SU-DHL-6 (cell line): ENCODE measurements around the gene XYLT2.

Source experiments
- H2AFZ ChIP-seq: fragments of 200-600 bp; sonication (generic); 2 replicates; pipeline ENCODE4 v1.6.1; 2014; ENCODE audit warnings: low read depth, mild to moderate bottlenecking, moderate library complexity, mixed read lengths, antibody characterized with exemption, low read length; ENCODE audit not compliant: severe bottlenecking
- H3F3A ChIP-seq: fragments of 200-600 bp; shearing (Covaris generic); 2 replicates; pipeline ENCODE4 v1.6.0; 2016; ENCODE audit warnings: antibody characterized with exemption, mild to moderate bottlenecking; ENCODE audit not compliant: insufficient read depth
- H3K27ac ChIP-seq: fragments of 200-600 bp; sonication (generic); 2 replicates; pipeline ENCODE4 v1.5.1; 2016; ENCODE audit warnings: low read depth, mild to moderate bottlenecking, low read length, moderate library complexity, mixed read lengths
- H3K27me3 ChIP-seq: fragments of 200-600 bp; sonication (generic), shearing (Covaris generic); 2 replicates; pipeline ENCODE4 v1.6.0; 2014; ENCODE audit warnings: mild to moderate bottlenecking, low read length
- H3K36me3 ChIP-seq: fragments of 200-600 bp; sonication (generic); 2 replicates; pipeline ENCODE4 v1.6.1; 2014; ENCODE audit warnings: mild to moderate bottlenecking, low read length, mixed read lengths
- H3K4me2 ChIP-seq: fragments of 300-600, 200-600 bp; shearing (Covaris generic), sonication (generic); 2 replicates; pipeline ENCODE4 v1.6.0; 2014; ENCODE audit warnings: low read length, low read depth, mild to moderate bottlenecking; ENCODE audit not compliant: poor library complexity, severe bottlenecking
- H3K4me3 ChIP-seq: fragments of 200-600 bp; sonication (generic); 2 replicates; pipeline ENCODE4 v1.5.1; 2014; ENCODE audit warnings: antibody characterized with exemption, low read length, mild to moderate bottlenecking, mixed read lengths; ENCODE audit not compliant: insufficient read depth, poor library complexity, severe bottlenecking
- H3K79me2 ChIP-seq: fragments of 200-600 bp; sonication (generic); 2 replicates; pipeline ENCODE4 v1.6.1; 2014; ENCODE audit warnings: mild to moderate bottlenecking, low read length, moderate library complexity; ENCODE audit not compliant: insufficient read depth
- H3K9ac ChIP-seq: fragments of 200-600 bp; sonication (generic); 2 replicates; pipeline ENCODE4 v1.7.0; 2014; ENCODE audit warnings: mild to moderate bottlenecking, low read length
- H3K9me2 ChIP-seq: fragments of 200-600 bp; sonication (generic); replicated peaks from 2 replicates; pipeline ENCODE4 v1.6.1; 2014; ENCODE audit warnings: low read length; ENCODE audit not compliant: insufficient read depth
- H3K9me3 ChIP-seq: fragments of 200-600 bp; sonication (generic); 2 replicates; pipeline ENCODE4 v1.6.1; 2014; ENCODE audit warnings: low read length, mixed read lengths; ENCODE audit not compliant: insufficient read depth
- H4K20me1 ChIP-seq: fragments of 200-600 bp; sonication (generic); 2 replicates; pipeline ENCODE4 v1.6.1; 2014; ENCODE audit warnings: low read depth, mild to moderate bottlenecking, antibody characterized with exemption, low read length, moderate library complexity, mixed read lengths
- EZH2phosphoT487 ChIP-seq: fragments of 200-600 bp; sonication (generic), shearing (Covaris generic); conservative IDR thresholded peaks from 2 replicates; pipeline ENCODE4 v1.6.1; 2018; ENCODE audit warnings: mild to moderate bottlenecking, antibody characterized with exemption, low read length, moderate library complexity, mixed read lengths
- TF ChIP-seq, protein P1 (sequence below): fragments of 200-600 bp; sonication (generic); IDR thresholded peaks from one replicate; pipeline ENCODE4 v1.5.1; 2017; ENCODE audit warnings: antibody characterized with exemption, mild to moderate bottlenecking, low read length, moderate library complexity; ENCODE audit not compliant: insufficient read depth, poor library complexity, severe bottlenecking

The XYLT2 gene

DNA sequence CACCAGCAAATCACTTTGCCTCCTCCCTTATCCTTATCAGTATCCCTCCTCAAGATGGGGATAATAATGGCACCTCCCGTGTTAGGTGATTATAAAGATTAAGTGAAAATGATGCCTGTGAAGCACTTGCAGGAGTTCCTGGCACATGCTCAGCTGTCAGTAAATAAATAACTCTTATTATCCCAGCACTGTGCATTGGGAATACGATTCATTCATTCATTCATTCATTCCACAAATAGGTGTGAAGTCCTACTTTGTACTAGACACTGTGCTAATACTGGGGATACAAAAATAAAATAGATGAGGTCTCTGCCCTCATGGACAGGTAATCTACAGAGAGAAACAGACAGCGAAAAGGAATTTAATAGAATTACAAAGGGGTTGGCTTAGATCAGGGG, 2.0 kb downstream of the XYLT2 start:
- Histone ChIP-seq H3K9me2 (no peaks in the 10 kb centered on the region), H3K4me3 (no peak overlapping the region), H3K4me2 (no peak overlapping the region), H3K27me3 (no peaks in the 10 kb centered on the region), H3K9me3 (no peaks in the 10 kb centered on the region), H3F3A (no peaks in the 10 kb centered on the region), H3K79me2 (0 out of 2 replicates have a peak, but pooled peaks cover 8% of the 10 kb centered on the region), H3K36me3 (no peaks in the 10 kb centered on the region), H3K9ac (no peak overlapping the region), H4K20me1 (no peaks in the 10 kb centered on the region), H2AFZ (no peak overlapping the region), H3K27ac (no peak overlapping the region)
- TF ChIP-seq, protein P1, sequence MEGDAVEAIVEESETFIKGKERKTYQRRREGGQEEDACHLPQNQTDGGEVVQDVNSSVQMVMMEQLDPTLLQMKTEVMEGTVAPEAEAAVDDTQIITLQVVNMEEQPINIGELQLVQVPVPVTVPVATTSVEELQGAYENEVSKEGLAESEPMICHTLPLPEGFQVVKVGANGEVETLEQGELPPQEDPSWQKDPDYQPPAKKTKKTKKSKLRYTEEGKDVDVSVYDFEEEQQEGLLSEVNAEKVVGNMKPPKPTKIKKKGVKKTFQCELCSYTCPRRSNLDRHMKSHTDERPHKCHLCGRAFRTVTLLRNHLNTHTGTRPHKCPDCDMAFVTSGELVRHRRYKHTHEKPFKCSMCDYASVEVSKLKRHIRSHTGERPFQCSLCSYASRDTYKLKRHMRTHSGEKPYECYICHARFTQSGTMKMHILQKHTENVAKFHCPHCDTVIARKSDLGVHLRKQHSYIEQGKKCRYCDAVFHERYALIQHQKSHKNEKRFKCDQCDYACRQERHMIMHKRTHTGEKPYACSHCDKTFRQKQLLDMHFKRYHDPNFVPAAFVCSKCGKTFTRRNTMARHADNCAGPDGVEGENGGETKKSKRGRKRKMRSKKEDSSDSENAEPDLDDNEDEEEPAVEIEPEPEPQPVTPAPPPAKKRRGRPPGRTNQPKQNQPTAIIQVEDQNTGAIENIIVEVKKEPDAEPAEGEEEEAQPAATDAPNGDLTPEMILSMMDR: no peak
- no peak for TF ChIP-seq EZH2phosphoT487

DNA sequence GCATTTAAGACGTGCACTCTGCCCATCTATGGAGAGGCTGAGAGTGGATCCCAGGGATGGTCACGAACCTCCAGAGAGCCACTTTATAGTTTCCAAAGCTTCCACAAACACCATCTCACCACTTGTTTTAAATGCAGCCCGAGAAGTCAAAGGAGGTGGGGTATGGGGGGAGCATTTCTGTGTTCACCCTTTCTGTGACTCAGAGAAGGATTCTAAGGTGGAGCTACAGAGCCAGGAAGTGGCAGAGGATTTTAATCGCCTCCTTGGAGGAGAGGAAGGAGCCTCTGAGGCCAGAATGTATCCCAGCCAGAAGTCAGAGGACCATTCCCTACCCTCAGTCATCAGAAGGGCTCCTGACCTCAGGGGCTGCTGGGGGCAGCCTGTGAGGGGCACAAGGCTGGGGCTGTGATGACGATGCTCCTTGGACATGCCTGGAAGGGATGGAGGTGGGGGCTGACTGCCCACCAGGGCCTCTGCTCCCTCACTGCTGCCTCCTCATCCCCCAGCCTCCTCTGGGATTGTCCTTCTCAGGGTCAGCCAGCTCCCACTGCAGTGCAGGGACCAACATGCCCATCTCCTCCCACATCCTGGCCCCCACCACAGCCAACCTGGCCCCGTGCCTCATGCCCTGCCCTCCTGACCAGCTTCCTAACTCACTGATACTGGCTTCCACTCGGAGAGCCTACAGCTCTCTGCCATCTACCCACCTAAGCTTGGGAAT, 2.8 kb downstream of the XYLT2 start:
- TF ChIP-seq, protein P1: no peak
- no peak for TF ChIP-seq EZH2phosphoT487
- Histone ChIP-seq H3K36me3 (no peaks in the 10 kb centered on the region), H3F3A (no peaks in the 10 kb centered on the region), H3K4me2 (no peak overlapping the region), H3K4me3 (no peak overlapping the region), H3K9me2 (no peaks in the 10 kb centered on the region), H4K20me1 (no peaks in the 10 kb centered on the region), H3K27ac (no peak overlapping the region), H3K9me3 (no peaks in the 10 kb centered on the region), H2AFZ (no peak overlapping the region), H3K9ac (no peak overlapping the region), H3K79me2 (0 out of 2 replicates have a peak, but pooled peaks cover 8% of the 10 kb centered on the region), H3K27me3 (no peaks in the 10 kb centered on the region)

DNA sequence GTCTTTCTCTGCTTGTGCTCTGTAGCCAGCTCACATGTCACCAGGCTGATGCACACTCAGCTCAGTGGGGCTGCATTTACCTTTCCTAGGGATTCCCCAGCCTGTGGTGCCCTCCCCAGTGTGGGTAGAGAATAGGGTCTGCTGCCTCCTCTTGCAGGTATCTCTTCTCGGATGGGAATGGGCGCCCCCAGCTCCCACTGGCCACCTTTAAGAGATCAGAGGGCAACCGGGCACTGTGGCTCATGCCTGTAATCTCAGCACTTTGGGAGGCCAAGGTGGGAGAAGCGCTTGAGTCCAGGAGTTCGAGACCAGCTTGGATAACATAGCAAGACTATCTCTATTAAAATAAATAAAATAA, 3.3 kb downstream of the XYLT2 start:
- Histone ChIP-seq H3K79me2 (0 out of 2 replicates have a peak, but pooled peaks cover 8% of the 10 kb centered on the region), H2AFZ (no peak overlapping the region), H3K36me3 (no peaks in the 10 kb centered on the region), H3K9me3 (no peaks in the 10 kb centered on the region), H4K20me1 (no peaks in the 10 kb centered on the region), H3K27ac (no peak overlapping the region), H3K4me3 (no peak overlapping the region), H3K9me2 (no peaks in the 10 kb centered on the region), H3K9ac (no peak overlapping the region), H3F3A (no peaks in the 10 kb centered on the region), H3K27me3 (no peaks in the 10 kb centered on the region), H3K4me2 (no peak overlapping the region)
- TF ChIP-seq EZH2phosphoT487: no peak

DNA sequence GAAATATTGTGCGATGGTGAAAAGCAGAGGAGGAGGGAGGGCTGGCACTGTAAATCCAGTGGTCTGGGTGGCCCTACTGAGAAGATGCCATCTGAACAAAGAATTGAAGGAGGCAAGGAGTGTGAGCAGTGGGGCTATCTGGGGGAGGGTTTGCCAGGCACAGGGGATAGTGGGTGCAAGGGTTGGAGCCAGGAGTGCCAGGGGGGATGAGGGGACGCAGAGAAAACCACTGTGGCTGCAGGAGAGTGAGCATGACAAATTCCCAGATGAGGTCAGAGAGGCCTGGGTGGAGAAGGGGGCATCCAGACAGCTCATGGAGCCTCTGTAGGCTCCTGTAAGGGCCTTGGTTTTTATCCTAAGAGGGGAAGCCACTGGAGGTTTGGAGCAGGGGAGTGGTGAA, 4.8 kb downstream of the XYLT2 start:
- Histone ChIP-seq H3K27ac (no peak overlapping the region), H3K27me3 (no peaks in the 10 kb centered on the region), H3K4me2 (no peak overlapping the region), H3K9ac (no peak overlapping the region), H2AFZ (no peak overlapping the region), H3K79me2 (0 out of 2 replicates have a peak, but pooled peaks cover 8% of the 10 kb centered on the region), H3K9me3 (no peaks in the 10 kb centered on the region), H3K9me2 (no peaks in the 10 kb centered on the region), H3F3A (no peaks in the 10 kb centered on the region), H4K20me1 (no peaks in the 10 kb centered on the region), H3K36me3 (no peaks in the 10 kb centered on the region), H3K4me3 (no peak overlapping the region)
- TF ChIP-seq EZH2phosphoT487: no peak
- TF ChIP-seq, protein P1: no peak
